ENCODE measurements around the gene MYORG. TPM values are rescaled to one million over a fixed set of nuclear protein-coding genes. Genes with fewer than 3 reads are reported as not detected.
A peak's percentile ranks its signal among the peaks of the same experiment; 100 is the strongest.

Gene MYORG
- total RNA-seq, 1 experiment from 2014 or later: 2.4 TPM

DNA sequence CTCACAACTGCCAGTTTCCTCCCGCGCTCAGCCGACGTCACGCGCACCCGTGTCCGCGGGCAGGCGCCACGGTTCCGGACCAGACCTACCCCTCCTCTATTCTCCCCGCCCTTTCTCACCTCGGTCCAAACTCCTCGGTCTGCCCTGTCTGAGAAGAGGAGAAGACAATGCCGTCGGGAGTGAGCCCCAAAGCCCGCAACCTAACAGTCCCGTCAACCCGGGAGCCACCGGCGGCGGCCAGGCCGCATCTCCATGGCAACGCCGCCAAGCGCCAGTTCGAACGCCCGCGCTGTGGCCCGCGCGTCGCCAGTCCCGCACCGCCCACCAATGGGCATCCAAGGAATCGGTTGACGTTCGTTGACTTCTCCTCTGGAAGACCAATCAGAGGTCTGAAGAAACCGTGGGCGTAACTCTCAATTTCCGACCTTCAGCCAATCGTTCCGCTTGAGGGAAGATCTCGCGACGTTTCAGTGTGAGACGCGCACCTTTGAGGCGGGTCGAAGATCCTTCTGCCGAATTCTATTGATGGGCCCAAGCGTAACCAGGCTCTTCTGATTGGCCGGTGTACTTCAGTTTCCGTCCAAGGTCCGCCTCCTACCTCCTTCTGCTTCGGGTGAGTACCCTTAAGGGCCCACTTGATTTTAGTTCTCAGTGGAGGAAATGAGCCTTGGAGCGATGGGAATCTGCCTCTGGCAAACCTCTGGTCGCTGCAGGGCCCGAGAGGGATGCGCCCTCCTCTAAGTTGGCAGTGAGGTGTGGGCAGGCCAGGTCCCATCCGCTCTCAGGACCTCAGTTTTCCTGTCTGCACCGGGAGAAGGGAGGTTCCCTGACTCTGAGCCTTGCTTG is 47.5 kb downstream of the MYORG start, which contains the start of the genes KIF24 and NUDT2:
Gene KIF24, minus strand, starts transcription at position 282 of the 846 bp plus-strand sequence. CDS start 17,922 bp downstream, outside the sequence.
Gene NUDT2, plus strand, starts transcription at position 583 of the 846 bp plus-strand sequence. CDS start 9,471 bp downstream, outside the sequence.
- peak within 1 kb of the TSS; percentile 92 for H3K4me3 Mint-ChIP-seq (ENCODE audit: unreplicated experiment)
- H3K27me3 Mint-ChIP-seq (ENCODE audit: insufficient read depth, unreplicated experiment): no peaks in the 10 kb centered on the region
- no TSS peak for BruUV-seq (replicated peaks)
- peaks cover 42% of the 10 kb centered on the region for H3K4me1 Mint-ChIP-seq (ENCODE audit: insufficient read depth, unreplicated experiment)
- ChIA-PET CTCF (interaction anchor here (0.6 kb wide), 1 partner anchor 38 kb away, joined by 3 read pairs; no protein-coding TSS in a partner anchor), POLR2A (interaction anchor here (1.1 to 7.7 kb wide), 3 partner anchors 48 to 75 kb away, joined by 5 to 77 read pairs (median 7); partner anchors contain the start of gene MYORG)
- peak within 1 kb of the TSS; percentile 99 for H3K27ac Mint-ChIP-seq (ENCODE audit: low read depth, unreplicated experiment)
- no peaks in the 10 kb centered on the region for H3K9me3 Mint-ChIP-seq (ENCODE audit: unreplicated experiment)
- peak; percentile 100 for DNase-seq (ENCODE audit: unreplicated experiment)
- H3K36me3 Mint-ChIP-seq (ENCODE audit: insufficient read depth, unreplicated experiment): no peaks in the 10 kb centered on the region
- intact Hi-C loops (cut with micrococcal nuclease): loop anchor here (5.0 kb wide), 1 partner anchor 77 kb away; no protein-coding TSS in a partner anchor
- TF ChIP-seq, protein P1, sequence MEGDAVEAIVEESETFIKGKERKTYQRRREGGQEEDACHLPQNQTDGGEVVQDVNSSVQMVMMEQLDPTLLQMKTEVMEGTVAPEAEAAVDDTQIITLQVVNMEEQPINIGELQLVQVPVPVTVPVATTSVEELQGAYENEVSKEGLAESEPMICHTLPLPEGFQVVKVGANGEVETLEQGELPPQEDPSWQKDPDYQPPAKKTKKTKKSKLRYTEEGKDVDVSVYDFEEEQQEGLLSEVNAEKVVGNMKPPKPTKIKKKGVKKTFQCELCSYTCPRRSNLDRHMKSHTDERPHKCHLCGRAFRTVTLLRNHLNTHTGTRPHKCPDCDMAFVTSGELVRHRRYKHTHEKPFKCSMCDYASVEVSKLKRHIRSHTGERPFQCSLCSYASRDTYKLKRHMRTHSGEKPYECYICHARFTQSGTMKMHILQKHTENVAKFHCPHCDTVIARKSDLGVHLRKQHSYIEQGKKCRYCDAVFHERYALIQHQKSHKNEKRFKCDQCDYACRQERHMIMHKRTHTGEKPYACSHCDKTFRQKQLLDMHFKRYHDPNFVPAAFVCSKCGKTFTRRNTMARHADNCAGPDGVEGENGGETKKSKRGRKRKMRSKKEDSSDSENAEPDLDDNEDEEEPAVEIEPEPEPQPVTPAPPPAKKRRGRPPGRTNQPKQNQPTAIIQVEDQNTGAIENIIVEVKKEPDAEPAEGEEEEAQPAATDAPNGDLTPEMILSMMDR (IDR thresholded peaks at IDR 0.05; ENCODE audit: unreplicated experiment): no peak

DNA sequence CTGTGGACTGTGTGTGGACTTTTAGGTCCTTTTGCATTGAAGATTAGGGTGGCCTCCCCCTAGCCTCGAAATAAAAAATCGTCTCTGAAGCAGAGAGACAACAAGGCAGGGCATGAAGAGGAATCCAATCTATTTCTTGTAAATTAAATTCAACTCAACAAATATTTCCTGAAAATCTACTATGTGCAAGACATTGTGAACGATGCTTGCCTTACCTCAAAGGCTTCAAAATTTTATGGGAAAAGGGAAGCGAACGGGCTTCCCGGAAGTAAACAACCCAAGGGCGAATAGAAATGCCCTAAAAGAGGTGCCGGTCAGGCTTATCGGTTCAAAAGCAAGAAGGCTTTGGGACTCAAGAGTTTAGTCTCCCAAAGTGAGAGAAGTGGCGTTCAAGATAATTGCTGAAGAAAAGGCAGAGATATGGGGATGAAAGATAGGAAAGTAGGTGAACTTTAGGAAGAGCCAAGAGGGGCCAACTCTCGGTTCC is 48.2 kb downstream of the MYORG start:
- BruUV-seq (replicated peaks): TSS peak; percentile 56
- intact Hi-C loops (cut with micrococcal nuclease): loop anchor here (5.0 kb wide), 1 partner anchor 76 kb away; no protein-coding TSS in a partner anchor
- H3K9me3 Mint-ChIP-seq (ENCODE audit: unreplicated experiment): no peaks in the 10 kb centered on the region
- TF ChIP-seq, protein P1 (IDR thresholded peaks at IDR 0.05; ENCODE audit: unreplicated experiment): no peak
- peak; percentile 50 for DNase-seq (ENCODE audit: unreplicated experiment)
- H3K27ac Mint-ChIP-seq (ENCODE audit: low read depth, unreplicated experiment): peak overlapping the region; percentile 99
- peak overlapping the region; percentile 92 for H3K4me3 Mint-ChIP-seq (ENCODE audit: unreplicated experiment)
- ChIA-PET POLR2A (interaction anchor here (1.1 to 2.1 kb wide), 4 partner anchors 47 to 74 kb away, joined by 5 to 7 read pairs (median 5); partner anchors contain the start of gene MYORG), CTCF (interaction anchor here (0.6 to 2.4 kb wide), 5 partner anchors 19 to 360 kb away, joined by 3 to 9 read pairs (median 3); no protein-coding TSS in a partner anchor)
- H3K36me3 Mint-ChIP-seq (ENCODE audit: insufficient read depth, unreplicated experiment): no peaks in the 10 kb centered on the region
- peaks cover 44% of the 10 kb centered on the region for H3K4me1 Mint-ChIP-seq (ENCODE audit: insufficient read depth, unreplicated experiment)
- H3K27me3 Mint-ChIP-seq (ENCODE audit: insufficient read depth, unreplicated experiment): no peaks in the 10 kb centered on the region

DNA sequence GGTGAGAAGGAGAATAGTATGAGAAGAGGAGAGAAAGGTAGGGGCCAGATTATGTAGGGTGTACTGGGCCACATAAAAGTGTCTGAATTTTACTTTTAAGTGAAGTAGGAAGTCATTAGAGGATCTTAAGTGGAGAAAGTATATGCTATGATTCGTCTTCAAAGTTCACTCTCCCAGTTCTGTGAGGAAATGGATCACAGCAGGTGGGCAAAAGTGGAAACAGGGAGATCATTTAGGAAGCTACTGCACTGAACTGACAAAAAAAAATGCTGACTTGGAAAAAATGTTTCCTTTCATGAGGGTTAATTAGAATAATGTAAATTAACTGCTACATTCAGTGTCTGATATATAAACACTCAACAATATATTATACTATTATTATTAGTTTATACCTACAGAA is 50.0 kb downstream of the MYORG start:
- CTCF ChIA-PET: interaction anchor here (2.4 kb wide), 1 partner anchor 71 kb away, joined by 9 read pairs; no protein-coding TSS in a partner anchor
- TF ChIP-seq, protein P1 (IDR thresholded peaks at IDR 0.05; ENCODE audit: unreplicated experiment): no peak
- H3K4me1 Mint-ChIP-seq (ENCODE audit: insufficient read depth, unreplicated experiment): peaks cover 31% of the 10 kb centered on the region
- BruUV-seq (replicated peaks): no TSS peak
- intact Hi-C loops (cut with micrococcal nuclease): loop anchor here (5.0 kb wide), 1 partner anchor 74 kb away; no protein-coding TSS in a partner anchor
- no peaks in the 10 kb centered on the region for H3K27me3 Mint-ChIP-seq (ENCODE audit: insufficient read depth, unreplicated experiment)
- POLR2A ChIA-PET: interaction anchor here (2.1 kb wide), 1 partner anchor 72 kb away, joined by 7 read pairs; no protein-coding TSS in a partner anchor
- DNase-seq (ENCODE audit: unreplicated experiment): no peak
- H3K9me3 Mint-ChIP-seq (ENCODE audit: unreplicated experiment): no peaks in the 10 kb centered on the region
- H3K36me3 Mint-ChIP-seq (ENCODE audit: insufficient read depth, unreplicated experiment): no peaks in the 10 kb centered on the region
- H3K27ac Mint-ChIP-seq (ENCODE audit: low read depth, unreplicated experiment): peak overlapping the region; percentile 52
- no peak overlapping the region for H3K4me3 Mint-ChIP-seq (ENCODE audit: unreplicated experiment)

All from MCF 10A (cell line).